Glutamatergic neuron (in vitro differentiated cells): ENCODE measurements around the gene UGT1A5. TPM values are rescaled to one million over a fixed set of nuclear protein-coding genes. Genes with fewer than 3 reads are reported as not detected.

Experiments used
- DNase-seq: peaks from one replicate; pipeline ENCODE4 v3.0.0; 2022
- H3K27ac Mint-ChIP-seq: one replicate; pipeline ENCODE4 v1.8.0; 2020; ENCODE audit warnings: mild to moderate bottlenecking, mixed read lengths, inconsistent platforms; ENCODE audit not compliant: unreplicated experiment
- H3K27me3 Mint-ChIP-seq: one replicate; pipeline ENCODE4 v1.8.0; 2020; ENCODE audit warnings: mild to moderate bottlenecking, moderate library complexity, mixed read lengths, inconsistent platforms; ENCODE audit not compliant: unreplicated experiment
- H3K36me3 Mint-ChIP-seq: one replicate; pipeline ENCODE4 v1.8.0; 2020; ENCODE audit warnings: mild to moderate bottlenecking, mixed read lengths, inconsistent platforms; ENCODE audit not compliant: unreplicated experiment
- H3K4me1 Mint-ChIP-seq: one replicate; pipeline ENCODE4 v1.8.0; 2020; ENCODE audit warnings: mild to moderate bottlenecking, low read depth, mixed read lengths, inconsistent platforms; ENCODE audit not compliant: unreplicated experiment
- H3K4me3 Mint-ChIP-seq: one replicate; pipeline ENCODE4 v1.8.0; 2020; ENCODE audit warnings: mild to moderate bottlenecking, mixed read lengths, inconsistent platforms; ENCODE audit not compliant: unreplicated experiment
- H3K9me3 Mint-ChIP-seq: one replicate; pipeline ENCODE4 v1.8.0; 2020; ENCODE audit warnings: mild to moderate bottlenecking, moderate library complexity, mixed read lengths, inconsistent platforms; ENCODE audit not compliant: unreplicated experiment
- CTCF ChIP-seq: fragments of 200-600 bp; sonication (generic); IDR thresholded peaks from one replicate; pipeline ENCODE4 v1.5.0; 2021; ENCODE audit not compliant: partially characterized antibody, unreplicated experiment
- total RNA-seq: library from RNA; stranded (reverse); fragmentation: NEBNext Ultra II Directional; extraction: Animal tissue kit (Norgen Biotek cat#: 25700); gene quantifications from one replicate; pipeline ENCODE4 v1.2.1, GENCODE V29; 2021; ENCODE audit not compliant: unreplicated experiment

Gene UGT1A5
- total RNA-seq, 1 donor from 2014 or later, result not detected

GRCh38 chr2:233821196-233821595, 108.5 kb downstream of the UGT1A5 start:
- H3K27ac Mint-ChIP-seq, result no peak overlapping the region
- peaks cover 3% of the 10 kb centered on the region for H3K4me1 Mint-ChIP-seq
- H3K36me3 Mint-ChIP-seq, result no peaks in the 10 kb centered on the region
- TF ChIP-seq CTCF, result no peak
- no peak for DNase-seq
- H3K4me3 Mint-ChIP-seq, result no peak overlapping the region
- peaks cover 4% of the 10 kb centered on the region for H3K9me3 Mint-ChIP-seq
- H3K27me3 Mint-ChIP-seq, result peaks cover 7% of the 10 kb centered on the region

GRCh38 chr2:233821709-233822100, 109.0 kb downstream of the UGT1A5 start:
- H3K27ac Mint-ChIP-seq, result no peak overlapping the region
- peaks cover 7% of the 10 kb centered on the region for H3K27me3 Mint-ChIP-seq

GRCh38 chr2:233822101-233822771, 109.5 kb downstream of the UGT1A5 start:
- DNase-seq, result no peak
- H3K27me3 Mint-ChIP-seq, result peaks cover 7% of the 10 kb centered on the region
- H3K4me3 Mint-ChIP-seq, result no peak overlapping the region
- TF ChIP-seq CTCF, result no peak
- H3K36me3 Mint-ChIP-seq, result no peaks in the 10 kb centered on the region
- H3K4me1 Mint-ChIP-seq, result no peaks in the 10 kb centered on the region
- peaks cover 4% of the 10 kb centered on the region for H3K9me3 Mint-ChIP-seq
- no peak overlapping the region for H3K27ac Mint-ChIP-seq

More at GRCh38 chr2:233821709-233822100, 109.0 kb downstream of the UGT1A5 start:
- peaks cover 4% of the 10 kb centered on the region for H3K9me3 Mint-ChIP-seq
- no peaks in the 10 kb centered on the region for H3K36me3 Mint-ChIP-seq
- no peak overlapping the region for H3K4me3 Mint-ChIP-seq
- H3K4me1 Mint-ChIP-seq, result peaks cover under 1% of the 10 kb centered on the region
- no peak for TF ChIP-seq CTCF
- no peak for DNase-seq

Other genes with a start within 250 kb of the UGT1A5 start
- gene USP40, start 146.1 kb upstream of the UGT1A5 start, total RNA-seq, result 21.8 TPM
- not detected for gene UGT1A8, start 95.3 kb upstream of the UGT1A5 start, total RNA-seq
- not detected for gene UGT1A10, start 76.5 kb upstream of the UGT1A5 start, total RNA-seq
- not detected for gene UGT1A9, start 41.0 kb upstream of the UGT1A5 start, total RNA-seq
- not detected for gene UGT1A7, start 31.0 kb upstream of the UGT1A5 start, total RNA-seq
- gene UGT1A6, start 20.0 kb upstream of the UGT1A5 start, total RNA-seq, result not detected
- not detected for gene UGT1A4, start 5.8 kb downstream of the UGT1A5 start, total RNA-seq
- gene UGT1A3, start 16.1 kb downstream of the UGT1A5 start, total RNA-seq, result not detected
- not detected for gene UGT1A1, start 47.4 kb downstream of the UGT1A5 start, total RNA-seq
- gene MROH2A, start 65.4 kb downstream of the UGT1A5 start, total RNA-seq, result not detected
- 6.9 TPM for gene HJURP, start 141.6 kb downstream of the UGT1A5 start, total RNA-seq
- gene TRPM8, start 204.5 kb downstream of the UGT1A5 start, total RNA-seq, result not detected